OCI-M1 (cell line): ENCODE results near the gene BLOC1S1.
A peak's percentile ranks its signal among the peaks of the same experiment; 100 is the strongest.

Experiments used
- DNase-seq: peaks from one replicate; lab custom pipeline; 2025; lab: John Stamatoyannopoulos, UW

The BLOC1S1 gene

GRCh38 chr12:55728186-55728938 is 12.5 kb downstream of the BLOC1S1 start:
- peak; percentile 61 for DNase-seq

GRCh38 chr12:55728939-55729818 is 13.3 kb downstream of the BLOC1S1 start, which contains the start of gene CD63:
Gene CD63 (minus strand): TSS chr12:55729009. CDS start chr12:55728341, 668 bp downstream.
- DNase-seq = peak; percentile 93

GRCh38 chr12:55729819-55730818 is 14.3 kb downstream of the BLOC1S1 start:
- DNase-seq = peak; percentile 81

GRCh38 chr12:55732288-55732687 is 16.4 kb downstream of the BLOC1S1 start:
- no peak for DNase-seq

GRCh38 chr12:55733021-55733555 is 17.2 kb downstream of the BLOC1S1 start:
- DNase-seq = no peak

- no peak for DNase-seq
Measured at GRCh38 chr12:55733858-55734257, 18.0 kb downstream of the BLOC1S1 start.

- DNase-seq = no peak
Measured at GRCh38 chr12:55734595-55734994, 18.7 kb downstream of the BLOC1S1 start.

GRCh38 chr12:55736076-55736475 is 20.2 kb downstream of the BLOC1S1 start:
- DNase-seq = no peak

- DNase-seq = peak; percentile 89
Measured at GRCh38 chr12:55736780-55737580, 21.1 kb downstream of the BLOC1S1 start.

- no peak for DNase-seq
Measured at GRCh38 chr12:55737581-55738122, 21.8 kb downstream of the BLOC1S1 start.

- DNase-seq = peak; percentile 97
Measured at GRCh38 chr12:55738123-55739024, 22.5 kb downstream of the BLOC1S1 start.

- DNase-seq = no peak
Measured at GRCh38 chr12:55739025-55739378, 23.2 kb downstream of the BLOC1S1 start.

GRCh38 chr12:55741931-55742680 is 26.3 kb downstream of the BLOC1S1 start:
- no peak for DNase-seq

GRCh38 chr12:55742719-55743405 is 27.0 kb downstream of the BLOC1S1 start, which contains the start of gene GDF11:
Gene GDF11 (plus strand): TSS chr12:55743122. CDS start chr12:55743317, 195 bp downstream.
- peak; percentile 91 for DNase-seq

- DNase-seq = peak; percentile 80
Measured at GRCh38 chr12:55743406-55744339, 27.8 kb downstream of the BLOC1S1 start.

- no peak for DNase-seq
Measured at GRCh38 chr12:55744340-55745030, 28.6 kb downstream of the BLOC1S1 start.
